A549 (cell line): ENCODE data around the gene CSMD2.

Experiments used
- CTCF ChIP-seq: fragments of >200 bp; sonication (Bioruptor Twin); formaldehyde crosslinking; IDR thresholded peaks from 3 replicates; pipeline ENCODE4 v1.5.1; 2016
- EP300 ChIP-seq, 2 experiments: fragments of >200 bp; sonication (Bioruptor Twin); formaldehyde crosslinking; IDR thresholded peaks; 2 replicates in 1 of 2; 3 replicates in 1 of 2; pipeline ENCODE4 v1.6.1; 2016 to 2017
- SMC3 ChIP-seq: fragments of >200 bp; sonication (Bioruptor Twin); formaldehyde crosslinking; IDR thresholded peaks from 3 replicates; pipeline ENCODE4 v1.6.1; 2018; ENCODE audit warnings: inconsistent platforms

- TF ChIP-seq EP300 (IDR thresholded peaks at IDR 0.05) (no peak), CTCF (no peak), SMC3 (no peak)
Measured at GRCh38 chr1:33880305-33880704, 284.7 kb downstream of the CSMD2 start.
